Inflammatory macrophage (primary cell): ENCODE results near the gene OVOL2.
"Not testable (repeated sequence)": the region's sequence is repeated elsewhere in the genome, so short reads cannot be mapped to it uniquely, and the experiment has no call there.

ENCODE experiments used
- DNase-seq, 2 donors: peaks; one replicate each; pipeline ENCODE4 v3.0.0-alpha.2; 2020 to 2022
- total RNA-seq, 18 experiments: gene quantifications; one replicate each; lab custom pipeline; 2026; ENCODE audit warnings: mixed read lengths in 6 of 18, inconsistent platforms in 2 of 18; lab: John Stamatoyannopoulos, UW

Gene OVOL2
- total RNA-seq, result 0 to 0.09 (median 0) reads per million in 18 experiments

GRCh38 chr20:18057101-18057993 lies at the start of gene OVOL2:
Gene OVOL2 (minus strand): TSS chr20:18057916. CDS start chr20:18057634, 282 bp downstream.
- no peak for DNase-seq

GRCh38 chr20:18103497-18103896 lies 45.8 kb upstream of the OVOL2 start:
- DNase-seq, result no peak

GRCh38 chr20:18101125-18101810 lies 43.6 kb upstream of the OVOL2 start:
- DNase-seq, result no peak

- DNase-seq, result not testable (repeated sequence)
Measured at GRCh38 chr20:18100569-18100968, 42.9 kb upstream of the OVOL2 start.

GRCh38 chr20:18094191-18094590 lies 36.5 kb upstream of the OVOL2 start:
- DNase-seq, result no peak

- no peak for DNase-seq
Measured at GRCh38 chr20:18093388-18093787, 35.7 kb upstream of the OVOL2 start.

- DNase-seq, result no peak
Measured at GRCh38 chr20:18092890-18093289, 35.2 kb upstream of the OVOL2 start.

- no peak for DNase-seq
Measured at GRCh38 chr20:18091623-18092022, 33.9 kb upstream of the OVOL2 start.

GRCh38 chr20:18090477-18090876 lies 32.8 kb upstream of the OVOL2 start:
- no peak for DNase-seq

- DNase-seq, result no peak
Measured at GRCh38 chr20:18090044-18090443, 32.3 kb upstream of the OVOL2 start.

GRCh38 chr20:18088841-18089240 lies 31.1 kb upstream of the OVOL2 start:
- not testable (repeated sequence) for DNase-seq

GRCh38 chr20:18088298-18088697 lies 30.6 kb upstream of the OVOL2 start:
- not testable (repeated sequence) for DNase-seq

- DNase-seq, result no peak
Measured at GRCh38 chr20:18087054-18087453, 29.3 kb upstream of the OVOL2 start.

GRCh38 chr20:18080836-18081235 lies 23.1 kb upstream of the OVOL2 start:
- not testable (repeated sequence) for DNase-seq

- DNase-seq, result no peak
Measured at GRCh38 chr20:18079756-18080353, 22.1 kb upstream of the OVOL2 start.

GRCh38 chr20:18077157-18077556 lies 19.4 kb upstream of the OVOL2 start:
- no peak for DNase-seq

GRCh38 chr20:18072532-18072931 lies 14.8 kb upstream of the OVOL2 start:
- no peak for DNase-seq

- DNase-seq, result no peak
Measured at GRCh38 chr20:18066421-18067333, 9.0 kb upstream of the OVOL2 start.

GRCh38 chr20:18063676-18064075 lies 6.0 kb upstream of the OVOL2 start:
- no peak for DNase-seq

GRCh38 chr20:18059603-18060002 lies 1.9 kb upstream of the OVOL2 start:
- no peak for DNase-seq

GRCh38 chr20:18058661-18059467 lies 1.1 kb upstream of the OVOL2 start:
- DNase-seq, result no peak
